HepG2 (cell line): ENCODE measurements around the gene IGFBP5. TPM values are rescaled to one million over a fixed set of nuclear protein-coding genes. Genes with fewer than 3 reads are reported as not detected.

ENCODE experiments used
- ATAC-seq: fragments of 200-7000 bp; cut with Tn5 transposase; 3 replicates; pipeline ENCODE4 v1.9.1; 2020; ENCODE audit warnings: mild to moderate bottlenecking, moderate library complexity
- BruUV-seq: library from RNA; stranded (reverse); fragments of 400-500 nt; replicated peaks from 2 replicates; lab custom pipeline; 2021; lab: Mats Ljungman, UMichigan
- CTCF ChIA-PET: fragments of 300-600 bp; formaldehyde crosslinking; extraction: SDS; loops from one replicate; lab custom pipeline; 2021; ENCODE audit warnings: low total read pairs, inconsistent platforms, low intra/inter-chr PET ratio; lab: Yijun Ruan, JAX
- POLR2A ChIA-PET: fragments of 350-600 bp; sonication (Branson Sonifier 250); formaldehyde crosslinking; loops from one replicate; lab custom pipeline; 2020; ENCODE audit warnings: antibody characterized with exemption, inconsistent platforms; lab: Yijun Ruan, JAX
- DNase-seq: peaks from one replicate; pipeline ENCODE4 v3.0.0-alpha.2; 2015; ENCODE audit warnings: low spot score
- FAIRE-seq: peaks from 3 replicates; lab custom pipeline; 2011; peaks lifted over from hg19 to GRCh38; lab: Jason Lieb, UNC
- H2AFZ ChIP-seq: one replicate; pipeline ENCODE4 v1.6.1; 2011; ENCODE audit warnings: low read length, inconsistent platforms
- H3K27ac ChIP-seq: fragments of 300-600 bp; 3 replicates; pipeline ENCODE4 v1.8.0; 2011; ENCODE audit warnings: mixed run types, mild to moderate bottlenecking, mixed read lengths, low read length, inconsistent platforms; ENCODE audit not compliant: insufficient read depth; ENCODE audit errors: extremely low read length
- H3K27me3 ChIP-seq, 2 experiments: fragments of 200-600 bp in 1 of 2; 2 replicates in 1 of 2; 3 replicates in 1 of 2; pipeline versions ENCODE4 v1.6.0 to v1.8.0; 2011; ENCODE audit warnings: low read length in 2 of 2, mild to moderate bottlenecking in 2 of 2, moderate library complexity in 2 of 2, inconsistent platforms in 1 of 2; ENCODE audit not compliant: insufficient read depth in 2 of 2, control insufficient read depth in 1 of 2
- H3K36me3 ChIP-seq, 2 experiments: fragments of 200-600 bp in 1 of 2; replicated peaks in 1 of 2; 2 replicates in 1 of 2; 3 replicates in 1 of 2; pipeline versions ENCODE4 v1.5.1 to v1.8.0; 2011; ENCODE audit warnings: low read length in 2 of 2, inconsistent platforms in 1 of 2; ENCODE audit not compliant: insufficient read depth in 2 of 2, control insufficient read depth in 1 of 2
- H3K4me1 ChIP-seq: 2 replicates; pipeline ENCODE4 v1.5.1; 2012; ENCODE audit warnings: low read length, inconsistent platforms; ENCODE audit not compliant: insufficient read depth
- H3K4me2 ChIP-seq: 2 replicates; pipeline ENCODE4 v1.6.0; 2011; ENCODE audit warnings: low read depth, low read length, inconsistent platforms
- H3K4me3 ChIP-seq, 3 experiments: fragments of 200-600 bp in 1 of 3; sonication (generic), shearing (Covaris generic) in 1 of 3; replicated peaks in 1 of 3; 2 replicates each; pipeline ENCODE4 v1.5.1; 2011 to 2016; ENCODE audit warnings: low read length in 3 of 3, inconsistent platforms in 2 of 3, low read depth in 2 of 3, mild to moderate bottlenecking in 2 of 3, control low read depth in 1 of 3, mixed read lengths in 1 of 3; ENCODE audit not compliant: insufficient read depth in 1 of 3
- H3K79me2 ChIP-seq: one replicate; pipeline ENCODE4 v1.6.1; 2011; ENCODE audit warnings: low read length, inconsistent platforms; ENCODE audit not compliant: insufficient read depth
- H3K9ac ChIP-seq: 2 replicates; pipeline ENCODE4 v1.6.0; 2011; ENCODE audit warnings: mild to moderate bottlenecking, low read depth, low read length, inconsistent platforms; ENCODE audit not compliant: insufficient read depth
- H3K9me3 ChIP-seq: 2 replicates; pipeline ENCODE4 v1.5.1; 2012; ENCODE audit warnings: mild to moderate bottlenecking, low read length
- H4K20me1 ChIP-seq: 2 replicates; pipeline ENCODE4 v1.6.0; 2011; ENCODE audit warnings: inconsistent platforms, mild to moderate bottlenecking, low read length, moderate library complexity; ENCODE audit not compliant: insufficient read depth
- AKAP8 ChIP-seq: sonication (generic); formaldehyde crosslinking; IDR thresholded peaks from 2 replicates; pipeline ENCODE4 v1.5.1; 2020; ENCODE audit warnings: mild to moderate bottlenecking, missing genetic modification reagents
- ARNTL ChIP-seq: sonication (generic); formaldehyde crosslinking; IDR thresholded peaks from 2 replicates; pipeline ENCODE4 v1.4.0; 2020; ENCODE audit warnings: mild to moderate bottlenecking, missing genetic modification reagents
- BHLHE40 ChIP-seq: IDR thresholded peaks from 2 replicates; pipeline ENCODE4 v1.6.1; 2011; ENCODE audit warnings: low read length, improper control_type of control experiment
- FOXJ3 ChIP-seq: sonication (generic); formaldehyde crosslinking; IDR thresholded peaks from 2 replicates; pipeline ENCODE4 v1.4.0; 2020; ENCODE audit warnings: missing genetic modification reagents, mild to moderate bottlenecking, borderline replicate concordance
- HMG20B ChIP-seq: conservative IDR thresholded peaks from 2 replicates; pipeline ENCODE4 v1.6.1; 2016; ENCODE audit warnings: missing genetic modification reagents, missing compliant biosample characterization
- MAX ChIP-seq: IDR thresholded peaks from 2 replicates; pipeline ENCODE4 v1.6.1; 2012; ENCODE audit warnings: inconsistent platforms
- MED13 ChIP-seq: sonication (generic); formaldehyde crosslinking; IDR thresholded peaks from 2 replicates; pipeline ENCODE4 v1.5.0; 2020; ENCODE audit warnings: missing genetic modification reagents
- RFX5 ChIP-seq: IDR thresholded peaks from 2 replicates; pipeline ENCODE4 v1.6.1; 2011; ENCODE audit warnings: low read depth, low read length, improper control_type of control experiment
- RFXANK ChIP-seq: IDR thresholded peaks from 2 replicates; pipeline ENCODE4 v1.6.1; 2016
- SP2 ChIP-seq: sonication (generic); formaldehyde crosslinking; IDR thresholded peaks from 2 replicates; pipeline ENCODE4 v1.5.1; 2020; ENCODE audit warnings: mild to moderate bottlenecking, missing genetic modification reagents
- SPEN ChIP-seq: sonication (generic); formaldehyde crosslinking; IDR thresholded peaks from 2 replicates; pipeline ENCODE4 v1.5.1; 2020; ENCODE audit warnings: low read depth, mild to moderate bottlenecking, missing genetic modification reagents
- TCF7L2 ChIP-seq: IDR thresholded peaks from 2 replicates; pipeline ENCODE4 v1.6.1; 2011; ENCODE audit warnings: mild to moderate bottlenecking, low read depth, low read length, moderate library complexity
- WIZ ChIP-seq: sonication (generic); formaldehyde crosslinking; IDR thresholded peaks from 2 replicates; pipeline ENCODE4 v1.5.1; 2020; ENCODE audit warnings: mild to moderate bottlenecking, missing genetic modification reagents
- ZFP90 ChIP-seq: sonication (generic); formaldehyde crosslinking; IDR thresholded peaks from 2 replicates; pipeline ENCODE4 v1.8.0; 2022; ENCODE audit warnings: missing genetic modification reagents, mild to moderate bottlenecking, inconsistent platforms, borderline replicate concordance
- ZNF343 ChIP-seq: sonication (generic); formaldehyde crosslinking; IDR thresholded peaks from 2 replicates; pipeline ENCODE4 v1.4.0; 2020; ENCODE audit warnings: mild to moderate bottlenecking, missing genetic modification reagents
- ZNF607 ChIP-seq: sonication (generic); formaldehyde crosslinking; IDR thresholded peaks from 2 replicates; pipeline ENCODE4 v1.5.1; 2020; ENCODE audit warnings: missing genetic modification reagents, mild to moderate bottlenecking, borderline replicate concordance
- ZNF629 ChIP-seq: sonication (generic); formaldehyde crosslinking; conservative IDR thresholded peaks from 2 replicates; pipeline ENCODE4 v1.5.0; 2020; ENCODE audit warnings: missing genetic modification reagents
- ZNF841 ChIP-seq: sonication (generic); formaldehyde crosslinking; IDR thresholded peaks from 2 replicates; pipeline ENCODE4 v1.8.1; 2023; ENCODE audit warnings: missing genetic modification reagents, borderline replicate concordance
- WGBS: methylation state at CpG from one replicate; pipeline ENCODE4 v1.1.6; 2017; ENCODE audit warnings: low lambda C conversion rate; 5-methylcytosine and 5-hydroxymethylcytosine counted together
- in situ Hi-C: cut with HindIII; loops from 2 replicates; pipeline ENCODE4 v1.10.0; 2017; ENCODE audit warnings: low pct_unique_long_range_greater_than_20kb; ENCODE audit not compliant: extremely low pct_ligation_motif_present
- intact Hi-C: fragments of 100-400 bp; cut with micrococcal nuclease; formaldehyde crosslinking; loops from one replicate; pipeline ENCODE4 v1.10.0; 2022; ENCODE audit not compliant: unreplicated experiment
- polyA plus RNA-seq, 8 experiments: library from polyadenylated mRNA; depleted of rRNA in 3 of 8; stranded (reverse) in 7 of 8; unstranded in 1 of 8; fragments of >200 nt; fragmentation: Illumina TruSeq in 4 of 8; extraction: Trizol in 4 of 8; gene quantifications; 2 replicates each; pipeline versions ENCODE4 v1.2.1 to v1.2.3, GENCODE V29; 2011 to 2016; ENCODE audit warnings: low read depth in 4 of 8, missing spikeins in 1 of 8, mixed read lengths in 1 of 8; ENCODE audit not compliant: insufficient read depth in 1 of 8
- total RNA-seq, 5 experiments: library from RNA; depleted of rRNA; stranded (reverse); fragments of >200 nt; fragmentation: Illumina TruSeq; extraction: Trizol; gene quantifications; 2 replicates each; pipeline ENCODE4 v1.2.3, GENCODE V29; 2016; ENCODE audit warnings: low read depth in 1 of 5

Gene IGFBP5
- total and polyA plus RNA-seq, 2 of the 13 experiments (the other 11 are each of a cell fraction or from before 2014, with no cell fraction given): 0.15 TPM; not detected in 1

DNA sequence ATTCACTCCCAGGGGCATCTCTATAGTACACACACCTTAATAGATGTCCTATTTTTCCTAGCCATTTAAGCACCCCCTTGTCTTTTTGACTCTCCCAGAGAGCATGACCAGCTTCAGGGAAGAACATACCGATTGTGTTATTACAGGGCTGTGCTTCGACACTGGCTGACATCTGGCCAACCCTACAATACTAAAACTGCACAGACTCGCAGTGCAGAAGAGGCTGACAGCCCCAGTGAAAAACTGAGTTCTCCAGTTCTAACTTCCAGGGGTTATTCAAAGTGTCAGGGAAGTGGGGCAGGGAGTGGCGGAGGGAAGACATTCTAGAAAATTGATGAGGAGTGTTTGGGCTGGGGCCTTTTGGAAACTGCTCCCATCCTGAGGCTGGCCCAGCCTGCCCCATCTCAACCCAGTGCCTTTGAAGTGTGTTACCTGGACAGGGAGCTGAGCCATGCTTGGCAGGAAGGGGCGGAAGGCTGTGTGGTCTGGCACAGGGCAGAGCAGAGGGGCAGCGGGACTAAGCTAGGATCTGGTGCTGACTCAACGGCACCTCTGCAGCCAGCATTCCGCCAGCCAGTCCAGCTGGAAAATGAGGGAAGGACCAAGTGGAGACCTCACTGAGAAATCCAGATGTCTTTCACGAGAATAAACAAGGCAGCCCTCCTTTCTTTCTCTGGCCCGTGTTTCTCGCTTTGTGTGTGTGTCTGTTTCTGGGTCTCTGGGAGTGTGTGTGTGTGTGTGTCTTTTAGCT lies 15.4 kb upstream of the IGFBP5 start:
- FAIRE-seq (no peak), DNase-seq (no peak), ATAC-seq (no peak)
- ChIA-PET CTCF (no interaction called here), POLR2A (no interaction called here)
- Histone ChIP-seq H3K4me2 (no peak overlapping the region), H2AFZ (no peak overlapping the region), H4K20me1 (no peaks in the 10 kb centered on the region), H3K27ac (no peak overlapping the region), H3K4me1 (no peaks in the 10 kb centered on the region), H3K9ac (no peak overlapping the region), H3K79me2 (no peaks in the 10 kb centered on the region), H3K36me3 (no peaks in the 10 kb centered on the region), H3K9me3 (no peaks in the 10 kb centered on the region), H3K27me3 (peaks cover 2 to 32% of the 10 kb centered on the region in 2 experiments; a peak in 4 of 5 replicates), H3K4me3 (no peak overlapping the region)
- BruUV-seq: no TSS peak
- no peak for TF ChIP-seq MAX
- no peak for TF ChIP-seq SPEN
- no peak for TF ChIP-seq TCF7L2
- TF ChIP-seq ZNF607 (CRISPR knock-in tag): no peak
- no peak for TF ChIP-seq MED13
- no peak for TF ChIP-seq ARNTL
- TF ChIP-seq ZNF841 (CRISPR knock-in tag): no peak
- no peak for TF ChIP-seq ZFP90 (CRISPR knock-in tag)
- no peak for TF ChIP-seq SP2 (CRISPR knock-in tag)
- intact Hi-C loops (no loop called here), in situ Hi-C loops (no loop called here)
- WGBS: 51% methylated on average over 11 of the region's 11 CpGs

DNA sequence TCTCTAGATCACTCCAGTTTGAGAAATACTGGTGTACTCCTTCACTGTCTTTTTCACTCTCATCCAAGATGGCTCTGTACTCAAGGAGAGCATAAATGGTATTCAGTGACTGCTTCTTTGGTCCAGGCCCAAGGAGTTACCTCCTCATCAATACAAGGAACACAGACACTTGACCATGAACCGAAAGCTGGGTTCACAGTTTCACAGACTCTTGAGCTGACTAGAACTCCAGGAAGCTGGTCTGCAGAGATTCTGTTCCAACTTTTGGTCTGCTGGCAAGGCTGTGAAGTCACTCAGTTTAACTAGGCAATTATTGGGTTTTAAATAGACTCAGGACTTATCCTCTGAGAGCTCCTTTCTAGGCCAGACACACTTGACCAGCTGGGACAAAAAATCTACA lies 7.4 kb upstream of the IGFBP5 start:
- WGBS: 0% methylated on average over 1 of the region's 1 CpG
- FAIRE-seq: no peak
- CTCF ChIA-PET: no interaction called here

More for the DNA sequence above, 7.4 kb upstream of the IGFBP5 start:
- Histone ChIP-seq H3K9ac (no peak overlapping the region), H3K27ac (no peak overlapping the region), H3K27me3 (peaks cover 0 to 25% of the 10 kb centered on the region in 2 experiments; a peak in 3 of 5 replicates), H3K9me3 (no peaks in the 10 kb centered on the region), H3K4me2 (no peak overlapping the region), H3K36me3 (no peaks in the 10 kb centered on the region), H3K4me3 (no peak overlapping the region), H3K79me2 (no peaks in the 10 kb centered on the region), H2AFZ (no peak overlapping the region), H4K20me1 (no peaks in the 10 kb centered on the region), H3K4me1 (no peaks in the 10 kb centered on the region)
- TF ChIP-seq HMG20B: no peak
- TF ChIP-seq AKAP8 (CRISPR knock-in tag): no peak
- TF ChIP-seq WIZ (CRISPR knock-in tag): no peak
- TF ChIP-seq BHLHE40: no peak
- no peak for TF ChIP-seq RFX5
- TF ChIP-seq FOXJ3 (CRISPR knock-in tag): no peak
- TF ChIP-seq ZNF343 (CRISPR knock-in tag): no peak
- no peak for TF ChIP-seq RFXANK (CRISPR knock-in tag)
- no peak for TF ChIP-seq ZNF629 (CRISPR knock-in tag)
- DNase-seq: no peak
- ATAC-seq: no peak
- BruUV-seq: no TSS peak
- in situ Hi-C loops (no loop called here), intact Hi-C loops (no loop called here)
- POLR2A ChIA-PET: no interaction called here
